ENCODE data around the gene CDH12.

- no peak for TF ChIP-seq JUND (IDR thresholded peaks at IDR 0.05)
- no peak for TF ChIP-seq CTCF (IDR thresholded peaks at IDR 0.05; ENCODE audit: low read depth, low read length, missing input control)
- TF ChIP-seq HNF4G (IDR thresholded peaks at IDR 0.05), result no peak
- no peak for TF ChIP-seq HNF4A (conservative IDR thresholded peaks at IDR 0.05)
- no peak for TF ChIP-seq REST (IDR thresholded peaks at IDR 0.05)
- TF ChIP-seq SP1 (IDR thresholded peaks at IDR 0.05), result no peak
- no peak for TF ChIP-seq YY1 (IDR thresholded peaks at IDR 0.05)
- TF ChIP-seq RAD21 (IDR thresholded peaks at IDR 0.05), result no peak
- no peak for TF ChIP-seq MAX (IDR thresholded peaks at IDR 0.05)
- TF ChIP-seq ATF3 (IDR thresholded peaks at IDR 0.05), result no peak
Measured at GRCh38 chr5:22431840-22432239, 421.3 kb downstream of the CDH12 start.
